GM12875 (cell line): ENCODE measurements around the gene ZNF644.

ENCODE experiments used
- H3K4me3 ChIP-seq: one replicate; pipeline ENCODE4 v1.5.1; 2011; ENCODE audit warnings: low read depth, low read length, control low read depth
- CTCF ChIP-seq: IDR thresholded peaks from 2 replicates; pipeline ENCODE4 v1.5.1; 2011; ENCODE audit warnings: low read depth, mild to moderate bottlenecking, control low read depth, inconsistent platforms, low read length, moderate library complexity, borderline replicate concordance; ENCODE audit not compliant: insufficient read depth

The ZNF644 gene

GRCh38 chr1:91005285-91005684 is 16.6 kb downstream of the ZNF644 start:
- no peak overlapping the region for H3K4me3 ChIP-seq
- TF ChIP-seq CTCF, result no peak

- no peak overlapping the region for H3K4me3 ChIP-seq
- TF ChIP-seq CTCF, result no peak
These were observed 17.7 kb downstream of the ZNF644 start for GRCh38 chr1:91004145-91004544.

GRCh38 chr1:90996742-90997413 is 25.0 kb downstream of the ZNF644 start:
- TF ChIP-seq CTCF, result no peak
- no peak overlapping the region for H3K4me3 ChIP-seq

- no peak overlapping the region for H3K4me3 ChIP-seq
- TF ChIP-seq CTCF, result no peak
These were observed 26.4 kb downstream of the ZNF644 start for GRCh38 chr1:90995311-90995894.

- H3K4me3 ChIP-seq, result no peak overlapping the region
- no peak for TF ChIP-seq CTCF
These were observed 27.4 kb downstream of the ZNF644 start for GRCh38 chr1:90994461-90994860.

- TF ChIP-seq CTCF, result no peak
- H3K4me3 ChIP-seq, result no peak overlapping the region
These were observed 28.6 kb downstream of the ZNF644 start for GRCh38 chr1:90993245-90993644.

GRCh38 chr1:90990779-90991178 is 31.1 kb downstream of the ZNF644 start:
- TF ChIP-seq CTCF, result no peak
- H3K4me3 ChIP-seq, result no peak overlapping the region
